Sigmoid colon (tissue), 7 donors: ENCODE measurements around the gene LMF2. TPM values are rescaled to one million over a fixed set of nuclear protein-coding genes. Genes with fewer than 3 reads are reported as not detected.

Experiments
- DNase-seq: peaks from one replicate; pipeline ENCODE4 v3.0.0-alpha.2; 2019
- H3K27ac ChIP-seq, 4 donors: fragments of 200-600 bp; sonication (generic); one replicate each; pipeline ENCODE4 v1.5.1; 2016 to 2019; ENCODE audit warnings: mild to moderate bottlenecking in 1 of 4
- H3K27me3 ChIP-seq, 3 donors: fragments of 200-600 bp; sonication (generic); one replicate each; pipeline ENCODE4 v1.5.1; 2019; ENCODE audit warnings: mild to moderate bottlenecking in 1 of 3
- H3K36me3 ChIP-seq, 4 donors: fragments of 200-600 bp; sonication (generic); one replicate each; pipeline ENCODE4 v1.5.1; 2016 to 2019
- H3K4me1 ChIP-seq, 4 donors: fragments of 200-600 bp; sonication (generic); one replicate each; pipeline ENCODE4 v1.5.1; 2017 to 2019
- H3K4me3 ChIP-seq, 4 donors: fragments of 200-600 bp; sonication (generic); one replicate each; pipeline ENCODE4 v1.5.1; 2017 to 2019; ENCODE audit warnings: mild to moderate bottlenecking in 2 of 4, moderate library complexity in 1 of 4
- H3K9me3 ChIP-seq, 4 donors: fragments of 200-600 bp in 3 of 4; sonication (generic) in 3 of 4; one replicate each; pipeline versions ENCODE4 v1.5.1 to v1.6.1; 2013 to 2019
- EP300 ChIP-seq, 4 donors: sonication (generic); formaldehyde crosslinking; IDR thresholded peaks; one replicate each; pipeline ENCODE4 v1.6.1; 2017; ENCODE audit warnings: antibody characterized with exemption in 4 of 4
- POLR2A ChIP-seq, 2 donors: fragments of 450-650 bp; IDR thresholded peaks; one replicate each; pipeline ENCODE4 v1.6.1; 2016; ENCODE audit warnings: antibody characterized with exemption in 2 of 2, mild to moderate bottlenecking in 2 of 2, moderate library complexity in 2 of 2
- POLR2AphosphoS5 ChIP-seq, 4 donors: sonication (generic); formaldehyde crosslinking; IDR thresholded peaks; one replicate each; pipeline ENCODE4 v1.6.1; 2017; ENCODE audit warnings: antibody characterized with exemption in 4 of 4
- whole genome bisulfite sequencing, 2 donors: extraction: QIAGEN DNeasy Blood & Tissue Kit; methylation state at CpG; one replicate each; pipeline ENCODE4 v1.1.7; 2013; 5-methylcytosine and 5-hydroxymethylcytosine counted together
- intact Hi-C: fragments of 100-400 bp; cut with DNase I; formaldehyde crosslinking; loops from one replicate; pipeline ENCODE4 v1.15.1; 2023
- polyA plus RNA-seq, 3 donors: library from polyadenylated mRNA; stranded (reverse); fragments of 200-250 nt; gene quantifications; one replicate each; pipeline ENCODE4 v1.2.3, GENCODE V29; 2013
- total RNA-seq, 4 donors: library from RNA; depleted of rRNA; stranded (reverse); fragments of >200 nt; gene quantifications; one replicate each; pipeline ENCODE4 v1.1.0, GENCODE V29; 2016
- TF ChIP-seq, protein P1 (sequence below), 4 experiments: fragments of 450-650 bp in 3 of 4; fragments of 200-600 bp in 1 of 4; IDR thresholded peaks; one replicate each; pipeline ENCODE4 v1.5.1; 2016 to 2019; ENCODE audit warnings: antibody characterized with exemption in 4 of 4, mild to moderate bottlenecking in 3 of 4, moderate library complexity in 2 of 4
- donor health status: healthy with polysubstance abuse.
- donor health status: Bipolar disorder and iron deficiency.
- donor health status: healthy.

Gene LMF2
- total and polyA plus RNA-seq, 7 donors, result 7.2 to 61.1 (median 41.4) TPM

DNA sequence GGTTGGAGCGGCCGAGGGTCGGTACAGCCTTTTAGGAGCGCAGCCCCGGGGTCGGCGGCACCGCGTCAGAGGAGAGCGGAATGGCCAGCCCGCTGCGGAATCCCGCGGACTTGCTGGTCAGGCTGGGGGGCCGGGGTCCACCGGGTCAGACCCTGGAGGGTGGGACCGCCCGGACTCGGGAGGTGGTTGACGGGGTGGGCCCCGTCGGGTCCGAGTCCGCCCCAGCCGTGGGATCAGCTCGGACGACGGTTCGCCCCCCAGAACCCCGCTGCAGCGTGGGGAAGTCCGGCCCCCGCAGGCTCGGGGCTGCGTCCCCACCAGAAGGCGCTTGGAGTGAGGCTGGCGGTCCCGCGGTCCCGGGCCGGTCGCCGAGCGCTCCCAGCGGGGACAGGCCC is 26.5 kb downstream of the LMF2 start:
- H3K4me3 ChIP-seq, result peak overlapping the region in 3 of 4 donors; percentile 32 to 50 (median 34)
- H3K9me3 ChIP-seq, result no peaks in the 10 kb centered on the region
- no peaks in the 10 kb centered on the region for H3K36me3 ChIP-seq
- TF ChIP-seq POLR2AphosphoS5 (IDR thresholded peaks at IDR 0.05) (no peak), EP300 (IDR thresholded peaks at IDR 0.05) (no peak), POLR2A (IDR thresholded peaks at IDR 0.05) (no peak)
- TF ChIP-seq, protein P1, sequence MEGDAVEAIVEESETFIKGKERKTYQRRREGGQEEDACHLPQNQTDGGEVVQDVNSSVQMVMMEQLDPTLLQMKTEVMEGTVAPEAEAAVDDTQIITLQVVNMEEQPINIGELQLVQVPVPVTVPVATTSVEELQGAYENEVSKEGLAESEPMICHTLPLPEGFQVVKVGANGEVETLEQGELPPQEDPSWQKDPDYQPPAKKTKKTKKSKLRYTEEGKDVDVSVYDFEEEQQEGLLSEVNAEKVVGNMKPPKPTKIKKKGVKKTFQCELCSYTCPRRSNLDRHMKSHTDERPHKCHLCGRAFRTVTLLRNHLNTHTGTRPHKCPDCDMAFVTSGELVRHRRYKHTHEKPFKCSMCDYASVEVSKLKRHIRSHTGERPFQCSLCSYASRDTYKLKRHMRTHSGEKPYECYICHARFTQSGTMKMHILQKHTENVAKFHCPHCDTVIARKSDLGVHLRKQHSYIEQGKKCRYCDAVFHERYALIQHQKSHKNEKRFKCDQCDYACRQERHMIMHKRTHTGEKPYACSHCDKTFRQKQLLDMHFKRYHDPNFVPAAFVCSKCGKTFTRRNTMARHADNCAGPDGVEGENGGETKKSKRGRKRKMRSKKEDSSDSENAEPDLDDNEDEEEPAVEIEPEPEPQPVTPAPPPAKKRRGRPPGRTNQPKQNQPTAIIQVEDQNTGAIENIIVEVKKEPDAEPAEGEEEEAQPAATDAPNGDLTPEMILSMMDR (IDR thresholded peaks at IDR 0.05), result no peak
- H3K4me1 ChIP-seq, result peaks cover 0 to 16% (median 7%) of the 10 kb centered on the region in 4 donors
- peaks cover 32 to 70% (median 54%) of the 10 kb centered on the region in 3 donors for H3K27me3 ChIP-seq
- H3K27ac ChIP-seq, result no peak overlapping the region
- DNase-seq, result no peak
- 3 to 4% methylated on average over 45 of the region's 45 CpGs for WGBS, 2 donors
- intact Hi-C loops, result no loop called here

DNA sequence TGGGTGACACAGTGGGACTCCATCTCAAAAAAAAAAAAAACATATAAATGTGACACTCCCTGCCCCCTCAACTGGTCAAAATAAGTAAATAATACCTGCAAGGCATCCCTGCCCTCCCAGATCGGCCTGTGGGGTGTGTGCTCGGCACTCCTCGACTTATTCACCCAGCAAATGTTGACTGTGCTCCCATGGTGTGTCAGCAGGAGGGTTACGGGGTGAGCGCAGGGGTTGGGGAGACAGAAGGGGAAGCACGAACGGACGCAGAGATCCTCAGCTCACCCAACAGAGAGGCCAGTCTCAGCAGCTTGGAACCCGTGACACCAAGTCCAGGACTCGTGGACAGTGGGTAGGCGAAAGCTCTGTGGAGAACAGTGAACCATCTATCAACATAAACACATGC is 27.8 kb downstream of the LMF2 start:
- peaks cover 32 to 63% (median 53%) of the 10 kb centered on the region in 3 donors for H3K27me3 ChIP-seq
- intact Hi-C loops, result no loop called here
- H3K4me1 ChIP-seq, result peaks cover 0 to 23% (median 14%) of the 10 kb centered on the region in 4 donors
- H3K4me3 ChIP-seq, result no peak overlapping the region
- no peaks in the 10 kb centered on the region for H3K36me3 ChIP-seq
- H3K9me3 ChIP-seq, result no peaks in the 10 kb centered on the region
- no peak for TF ChIP-seq POLR2AphosphoS5 (IDR thresholded peaks at IDR 0.05)
- no peak for TF ChIP-seq EP300 (IDR thresholded peaks at IDR 0.05)
- TF ChIP-seq, protein P1 (IDR thresholded peaks at IDR 0.05), result no peak
- TF ChIP-seq POLR2A (IDR thresholded peaks at IDR 0.05), result no peak
- 64 to 68% methylated on average over 11 of the region's 11 CpGs for WGBS, 2 donors
- H3K27ac ChIP-seq, result no peak overlapping the region
- no peak for DNase-seq

DNA sequence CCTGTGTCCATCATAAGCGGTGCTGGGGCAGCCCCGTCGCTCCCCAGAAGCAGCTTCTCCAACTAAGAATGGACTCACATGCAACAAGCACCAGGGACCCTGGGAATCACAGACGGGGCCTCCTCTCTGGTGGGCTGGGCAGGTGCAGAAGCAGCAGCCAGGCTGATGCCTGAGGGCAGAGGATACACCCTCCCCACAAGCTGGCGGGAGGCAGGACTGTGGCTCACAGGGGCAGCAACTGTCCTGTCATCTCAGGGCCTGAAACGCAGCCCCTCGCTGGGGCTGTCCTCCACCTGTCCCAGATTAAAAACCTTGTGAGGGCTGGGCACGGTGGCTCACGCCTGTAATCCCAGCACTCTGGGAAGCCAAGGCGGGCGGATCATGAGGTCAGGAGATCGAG is 29.6 kb downstream of the LMF2 start:
- Histone ChIP-seq H3K9me3 (no peaks in the 10 kb centered on the region), H3K4me3 (no peak overlapping the region), H3K36me3 (no peaks in the 10 kb centered on the region), H3K4me1 (peaks cover 0 to 37% (median 25%) of the 10 kb centered on the region in 4 donors), H3K27ac (no peak overlapping the region), H3K27me3 (peaks cover 28 to 45% (median 35%) of the 10 kb centered on the region in 3 donors)
- WGBS, 2 donors, result 93 to 94% methylated on average over 12 of the region's 12 CpGs
- TF ChIP-seq, protein P1 (IDR thresholded peaks at IDR 0.05), result no peak
- no peak for TF ChIP-seq POLR2A (IDR thresholded peaks at IDR 0.05)
- TF ChIP-seq EP300 (IDR thresholded peaks at IDR 0.05), result no peak
- no peak for TF ChIP-seq POLR2AphosphoS5 (IDR thresholded peaks at IDR 0.05)
- no peak for DNase-seq
- intact Hi-C loops, result no loop called here

DNA sequence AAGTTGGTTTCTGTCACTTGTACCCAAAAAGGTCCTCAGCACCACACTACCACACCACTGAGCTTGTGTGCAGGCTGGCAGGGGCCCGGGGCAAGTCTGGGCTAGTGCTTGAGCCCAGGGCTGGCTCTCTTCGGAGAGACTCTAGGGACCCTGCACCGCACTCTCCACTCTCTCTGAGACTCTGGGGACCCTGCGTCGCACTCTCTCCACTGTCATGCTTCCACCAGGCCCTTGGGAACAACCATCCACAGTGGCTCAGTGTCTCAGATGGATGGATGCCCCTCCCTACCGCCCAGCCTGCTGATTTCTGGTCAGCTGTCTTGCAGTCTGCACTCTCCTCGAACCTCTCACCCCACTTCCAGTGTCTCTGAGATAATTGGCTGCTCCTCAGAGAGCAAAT is 30.6 kb downstream of the LMF2 start:
- intact Hi-C loops, result no loop called here
- no peaks in the 10 kb centered on the region for H3K36me3 ChIP-seq
- no peaks in the 10 kb centered on the region for H3K9me3 ChIP-seq
- TF ChIP-seq EP300 (IDR thresholded peaks at IDR 0.05) (no peak), POLR2A (IDR thresholded peaks at IDR 0.05) (no peak), POLR2AphosphoS5 (IDR thresholded peaks at IDR 0.05) (no peak)
- TF ChIP-seq, protein P1 (IDR thresholded peaks at IDR 0.05), result no peak
- 75 to 81% methylated on average over 7 of the region's 7 CpGs for WGBS, 2 donors
- no peak for DNase-seq
- H3K4me1 ChIP-seq, result peaks cover 0 to 42% (median 33%) of the 10 kb centered on the region in 4 donors
- H3K27me3 ChIP-seq, result peaks cover 19 to 34% (median 24%) of the 10 kb centered on the region in 3 donors
- H3K4me3 ChIP-seq, result no peak overlapping the region
- no peak overlapping the region for H3K27ac ChIP-seq

DNA sequence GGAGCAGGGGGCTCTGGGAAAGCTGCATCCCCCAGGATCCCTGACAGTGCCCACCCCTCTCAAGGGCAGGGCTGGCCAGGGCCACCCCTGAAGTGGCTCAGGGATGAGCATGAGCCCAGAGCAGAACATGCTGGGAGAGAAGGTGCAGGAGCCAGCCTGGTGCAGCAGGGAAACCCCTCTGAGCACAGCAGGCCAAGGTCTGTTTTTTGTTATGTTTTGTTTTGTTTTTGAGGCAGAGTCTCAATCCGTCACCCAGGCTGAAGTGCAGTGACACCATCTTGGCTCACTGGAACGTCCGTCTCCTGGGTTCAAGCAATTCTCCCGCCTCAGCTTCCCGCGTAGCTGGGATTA is 31.9 kb downstream of the LMF2 start:
- Histone ChIP-seq H3K4me3 (peak overlapping the region in 3 of 4 donors; percentile 87 to 99 (median 93)), H3K27ac (peak overlapping the region in 3 of 4 donors; percentile 82 to 91 (median 84)), H3K36me3 (no peaks in the 10 kb centered on the region), H3K9me3 (no peaks in the 10 kb centered on the region), H3K4me1 (peaks cover 0 to 44% (median 41%) of the 10 kb centered on the region in 4 donors), H3K27me3 (peaks cover 6 to 22% (median 12%) of the 10 kb centered on the region in 3 donors)
- DNase-seq, result no peak
- WGBS, 2 donors, result 77 to 87% methylated on average over 6 of the region's 6 CpGs
- TF ChIP-seq POLR2A (IDR thresholded peaks at IDR 0.05), result no peak
- intact Hi-C loops, result loop anchor here (2.0 kb wide), 1 partner anchor 31 kb away; the partner anchor contains the start of gene LMF2
